DMS153 treated with DMSO at 0.1 percent for 48 hours (cell line): ENCODE results near the gene CDCA4.

Experiments used
- DNase-seq: peaks from one replicate; lab custom pipeline; 2025; ENCODE audit not compliant: unreplicated experiment; lab: John Stamatoyannopoulos, UW

The CDCA4 gene

GRCh38 chr14:104992501-104992900 is 28.4 kb downstream of the CDCA4 start:
- DNase-seq = no peak

DNA sequence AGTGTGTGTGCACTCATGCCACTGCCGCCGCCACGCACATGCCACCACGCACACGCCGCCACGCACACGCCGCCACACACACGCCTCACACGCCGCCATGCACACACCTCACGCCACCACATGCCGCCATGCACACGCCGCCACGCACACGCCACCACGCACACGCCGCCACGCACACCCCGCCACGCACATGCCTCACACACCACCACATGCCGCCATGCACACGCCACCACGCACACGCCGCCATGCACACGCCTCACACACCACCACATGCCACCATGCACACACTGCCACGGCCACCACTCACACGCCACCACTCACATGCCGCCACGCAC is 29.0 kb downstream of the CDCA4 start:
- DNase-seq = no peak

DNA sequence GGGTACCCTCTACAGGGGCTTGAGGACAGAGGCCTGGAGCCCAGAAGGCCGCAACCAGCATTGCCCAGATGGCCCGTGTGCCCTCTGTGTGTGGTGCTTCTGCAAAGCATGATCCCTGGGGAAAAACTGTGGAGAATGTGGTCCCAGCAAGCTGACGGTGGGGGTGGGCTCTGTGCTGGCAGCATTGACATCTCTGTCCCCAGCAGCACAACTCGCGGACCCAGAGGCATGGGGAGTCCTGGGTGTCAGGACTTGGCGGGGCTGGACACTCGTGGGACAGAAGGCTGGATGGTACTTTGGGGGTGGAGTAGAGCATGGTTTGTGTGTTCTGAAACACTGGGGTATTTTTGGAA is 31.0 kb downstream of the CDCA4 start:
- no peak for DNase-seq

- no peak for DNase-seq
Observed at GRCh38 chr14:104989236-104989950, 31.5 kb downstream of the CDCA4 start.

DNA sequence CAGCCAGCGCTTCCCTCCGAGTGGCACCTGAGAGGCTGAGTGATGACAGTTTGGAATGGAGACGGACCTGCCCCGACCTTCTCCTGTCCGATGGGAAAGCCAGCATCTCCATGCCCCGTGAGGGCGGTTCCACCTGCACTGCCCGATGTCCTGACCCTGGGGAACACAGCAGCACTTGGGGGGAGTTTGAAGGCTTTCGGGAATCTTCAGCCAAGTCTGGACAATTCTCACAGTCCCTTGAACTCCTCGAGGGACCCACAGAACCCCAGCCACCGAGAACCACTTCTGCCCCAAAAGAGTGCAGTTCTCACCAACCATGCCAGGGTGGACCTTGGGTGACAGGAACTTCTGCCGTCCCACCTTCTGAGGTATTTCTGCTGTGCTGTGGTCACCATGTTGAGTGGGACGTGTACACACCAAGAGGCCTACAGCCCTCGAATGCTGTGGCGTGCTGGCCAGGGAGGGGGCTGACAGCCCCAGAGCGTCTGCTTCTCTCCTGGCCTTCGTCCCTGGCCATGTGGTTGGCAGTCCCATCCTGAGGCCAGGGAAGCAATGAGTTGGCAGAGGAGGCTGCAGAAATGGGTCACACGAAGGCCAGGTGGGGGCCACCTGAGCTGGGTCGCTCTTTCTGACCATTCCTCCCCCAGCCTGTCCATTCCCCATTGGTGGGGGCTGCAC is 34.3 kb downstream of the CDCA4 start:
- no peak for DNase-seq

DNA sequence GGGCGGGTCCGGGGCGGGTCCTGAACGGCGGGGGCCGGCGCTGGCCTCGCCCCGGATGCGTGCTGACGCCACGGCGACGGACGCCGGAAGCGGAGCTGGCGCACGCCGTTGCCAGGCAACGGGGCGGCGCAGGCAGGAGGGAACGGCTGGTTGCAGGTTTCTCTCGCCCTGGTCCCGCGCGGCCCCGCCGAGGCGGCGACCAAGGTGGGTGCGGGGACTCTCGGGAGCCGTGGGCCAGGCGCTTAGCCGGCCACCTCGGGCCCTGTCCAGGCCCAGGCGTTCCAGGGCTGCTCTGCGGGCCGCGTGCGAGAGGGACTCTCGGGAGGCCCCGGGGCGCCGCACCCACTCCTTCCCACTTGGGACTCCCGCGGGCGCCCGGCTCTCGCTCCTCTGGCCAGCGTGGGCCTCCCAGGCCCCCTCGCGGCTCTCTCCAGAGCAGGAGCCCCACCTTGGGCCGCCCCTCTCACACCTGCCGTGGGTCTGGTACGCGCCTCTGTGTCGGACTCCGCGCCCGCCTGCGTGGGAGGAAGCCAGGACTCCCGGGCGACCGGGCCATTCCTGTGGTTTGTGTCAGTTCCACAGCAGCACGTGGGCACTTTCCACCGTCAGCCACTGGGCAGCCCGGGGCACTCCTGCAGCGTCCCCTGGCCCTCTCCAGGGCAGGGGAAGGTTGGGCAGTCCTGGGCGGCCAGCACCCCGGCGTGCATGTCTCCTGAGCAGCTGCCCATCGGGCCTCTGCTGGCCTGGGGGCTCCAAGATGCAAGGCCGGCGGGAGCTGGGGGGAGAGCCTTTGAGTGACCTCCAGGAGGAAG is 35.0 kb downstream of the CDCA4 start, which contains the start of gene CLBA1:
TSS of gene CLBA1 (plus strand) at position 114 of the 812 bp plus-strand sequence. CDS start at position 758, 644 bp downstream.
- peak; percentile 18 for DNase-seq

DNA sequence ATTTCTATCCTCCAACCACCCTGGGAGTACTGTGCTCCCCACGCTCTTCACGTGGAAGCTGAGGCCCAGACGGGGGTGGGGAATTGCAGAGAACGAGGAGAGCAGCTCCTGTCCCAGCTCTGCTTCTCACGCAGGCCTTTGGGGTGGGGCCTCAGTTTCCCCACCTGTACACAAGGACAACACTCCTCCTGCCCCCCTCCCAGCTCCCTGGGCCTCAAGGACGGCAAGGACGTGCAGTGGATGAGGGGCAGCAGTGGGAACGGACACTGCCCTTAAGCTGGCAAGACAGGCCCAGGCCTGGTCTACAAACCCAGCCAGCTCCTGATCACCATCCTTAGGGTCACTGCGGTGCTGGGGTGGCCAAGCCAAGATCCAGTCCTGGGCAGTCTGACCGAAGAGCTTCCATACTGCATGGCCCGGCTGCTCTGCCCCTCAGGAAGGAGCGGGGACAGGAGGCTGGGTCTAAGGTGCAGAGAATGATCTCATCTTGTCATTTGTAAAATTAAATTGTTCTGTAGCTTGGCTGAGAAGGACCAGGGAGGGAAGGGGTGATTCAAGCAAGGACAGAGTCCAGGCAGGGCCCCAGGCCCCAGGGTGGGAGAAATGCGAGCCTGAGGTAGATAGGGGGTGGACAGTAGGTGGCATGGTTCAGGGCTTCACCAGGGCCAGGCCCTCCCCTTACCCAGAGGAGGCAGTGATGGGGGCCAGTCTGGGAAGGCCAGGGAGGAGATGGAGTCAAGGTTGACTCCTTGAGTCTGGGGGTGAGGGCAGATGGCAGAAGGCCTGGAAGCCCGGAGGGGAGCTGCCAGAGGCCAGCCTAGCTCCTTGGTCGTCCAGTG is 36.6 kb downstream of the CDCA4 start:
- DNase-seq = no peak

DNA sequence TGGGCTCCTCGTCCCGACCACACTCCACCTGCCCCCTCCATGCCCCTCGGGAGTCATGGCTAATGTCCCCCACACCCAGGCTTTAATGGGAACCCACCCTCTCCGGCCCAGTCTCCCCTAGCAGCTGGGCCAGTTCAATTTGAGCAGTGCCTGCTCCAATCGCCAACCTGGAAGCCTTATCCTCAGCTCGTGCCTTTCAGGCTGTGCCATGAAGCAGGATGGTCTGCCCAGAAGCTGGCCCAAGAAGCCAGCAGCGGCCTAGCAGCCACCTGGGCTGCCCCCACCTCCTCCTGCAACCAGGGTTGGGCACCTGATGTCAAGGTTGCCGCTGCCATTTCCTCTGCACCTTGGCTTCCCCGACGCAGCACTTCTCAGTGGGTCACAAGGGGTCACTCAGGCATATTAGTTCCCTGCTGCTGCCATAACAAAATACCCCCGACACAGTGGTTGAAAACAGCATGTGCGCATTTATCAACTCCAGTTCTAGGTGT is 37.6 kb downstream of the CDCA4 start:
- no peak for DNase-seq

GRCh38 chr14:104982548-104983230 is 38.2 kb downstream of the CDCA4 start:
- no peak for DNase-seq

GRCh38 chr14:104981699-104982541 is 39.0 kb downstream of the CDCA4 start:
- no peak for DNase-seq

GRCh38 chr14:104980611-104981531 is 40.0 kb downstream of the CDCA4 start:
- no peak for DNase-seq

DNA sequence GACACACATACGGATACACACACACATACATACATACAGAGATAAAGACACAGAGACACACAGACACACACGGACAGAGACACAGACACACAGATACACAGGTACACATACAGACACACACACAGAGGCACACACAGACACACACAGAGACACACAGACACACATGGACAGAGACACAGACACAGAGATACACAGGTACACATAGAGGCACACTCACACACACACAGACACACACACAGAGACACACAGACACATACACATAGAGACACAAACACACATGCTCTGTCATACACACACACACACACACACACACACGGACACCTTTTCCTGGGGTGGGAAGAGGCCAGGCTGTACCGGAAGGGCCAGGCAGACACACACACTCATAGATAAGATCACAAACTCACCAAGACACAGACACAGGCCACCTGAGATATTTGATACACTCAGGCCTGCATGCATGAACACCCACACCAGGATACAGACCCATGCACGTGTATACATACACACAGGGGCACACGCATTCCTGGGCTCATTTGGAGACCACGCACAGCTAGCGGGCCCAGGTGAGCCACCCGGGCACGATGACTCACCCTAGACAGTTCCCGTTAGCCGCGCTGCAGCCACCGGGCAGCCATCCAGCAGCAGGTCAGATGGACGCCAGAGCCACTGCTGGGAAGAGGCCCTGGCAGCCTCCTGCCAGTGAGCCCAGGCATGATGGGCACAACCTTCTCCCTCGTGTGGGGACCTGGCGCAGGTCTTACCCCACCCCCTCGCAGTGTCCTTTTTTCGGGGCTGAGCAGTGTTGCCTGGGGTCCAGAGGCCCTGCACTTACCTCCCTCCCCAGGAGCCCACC is 40.9 kb downstream of the CDCA4 start:
- no peak for DNase-seq

- DNase-seq = no peak
Observed at GRCh38 chr14:104978746-104979691, 41.9 kb downstream of the CDCA4 start.

DNA sequence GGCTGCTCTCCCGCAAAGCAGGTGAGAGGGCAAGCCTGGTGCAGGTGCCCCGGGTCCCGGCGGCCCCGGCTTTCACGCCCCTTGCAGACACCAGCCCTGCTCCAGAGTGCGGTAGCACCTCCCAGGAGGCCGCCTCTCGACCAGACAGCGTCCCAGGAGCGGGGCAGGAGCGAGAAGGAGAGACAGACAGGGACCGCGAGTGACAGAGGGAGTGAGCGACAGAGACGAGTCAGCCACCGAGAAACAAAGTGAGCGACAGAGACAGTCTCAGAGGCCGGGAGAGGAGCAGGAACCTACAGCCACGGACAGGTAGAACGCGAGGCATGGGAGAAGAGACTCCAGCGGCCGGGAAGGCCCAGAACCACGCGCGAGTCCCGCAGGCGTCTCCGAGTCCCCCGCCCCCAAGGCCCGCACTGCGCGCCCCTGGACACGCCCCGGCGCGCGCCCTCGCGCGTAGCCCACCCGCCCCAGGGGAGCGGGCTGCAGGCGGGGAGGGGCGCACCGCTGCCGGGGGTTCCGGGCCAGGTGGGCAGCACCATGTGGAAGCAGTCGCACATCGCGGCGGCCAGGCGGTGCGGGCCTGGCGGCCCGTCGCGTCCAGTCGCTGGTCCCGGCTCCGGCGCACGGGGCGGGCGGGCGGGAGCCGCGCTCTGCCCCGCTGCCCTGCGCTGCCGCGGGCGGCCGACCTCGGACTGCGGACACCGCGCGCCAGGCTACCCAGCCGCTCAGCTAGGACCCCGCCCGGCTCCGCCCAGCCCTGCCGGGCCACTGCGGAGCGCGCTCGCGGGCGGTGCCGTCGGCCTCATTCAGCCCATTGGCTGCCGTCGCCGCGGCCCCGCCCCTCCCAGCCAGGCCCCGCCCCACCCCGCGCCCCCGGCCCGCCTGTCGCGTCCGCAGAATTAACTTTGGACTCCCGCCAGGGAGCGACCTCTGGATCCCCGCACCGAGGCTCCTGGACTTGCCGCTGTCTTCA is 42.9 kb downstream of the CDCA4 start, which contains the start of gene AHNAK2:
TSS of gene AHNAK2 (minus strand) at position 694 of the 973 bp plus-strand sequence. CDS start at position 557, 137 bp downstream.
- peak; percentile 1 for DNase-seq
